ENCODE results near the gene TNPO1. TPM values are rescaled to one million over a fixed set of nuclear protein-coding genes. Genes with fewer than 3 reads are reported as not detected.

Gene TNPO1
- total and polyA plus RNA-seq, 10 of the 15 experiments (the other 5 are each of a cell fraction or from before 2014, with no cell fraction given): 18.1 to 123 (median 79.2) TPM

DNA sequence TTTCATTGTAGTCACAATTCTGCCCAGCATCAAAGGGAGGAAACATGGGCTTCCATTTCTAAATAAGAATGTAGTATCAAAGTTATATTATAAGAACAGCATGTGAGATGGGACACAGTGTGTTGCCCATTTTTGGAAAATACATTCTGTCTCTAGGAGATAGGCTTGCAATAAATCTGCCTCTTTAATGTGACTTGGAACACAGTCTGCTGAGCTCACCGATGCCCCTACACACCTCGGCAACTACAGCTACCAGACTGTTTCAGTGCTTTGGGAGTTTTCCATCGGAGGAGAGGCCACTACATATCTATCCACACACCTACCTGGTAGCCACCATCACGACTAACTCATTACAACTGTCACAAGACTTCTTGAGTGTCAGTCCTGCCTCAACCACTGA, 120.4 kb downstream of the TNPO1 start:
- H3K9ac ChIP-seq (ENCODE audit: control insufficient read depth, insufficient read depth, low read length): no peak overlapping the region
- no peak overlapping the region for H3K27ac ChIP-seq (ENCODE audit: control insufficient read depth, insufficient read depth)
- no peaks in the 10 kb centered on the region for H3K27me3 ChIP-seq (replicated peaks in 1 of 2; ENCODE audit: control insufficient read depth in 2 of 2, insufficient read depth in 2 of 2, low read length in 1 of 2)
- 53% methylated on average over 4 of the region's 4 CpGs for WGBS (ENCODE audit: insufficient coverage, insufficient replicate concordance, low lambda C conversion rate, missing lambda C conversion rate)
- ATAC-seq (no peak), FAIRE-seq (no peak), DNase-seq (ENCODE audit: low read depth, low spot score) (no peak)
- TF ChIP-seq, protein P1, sequence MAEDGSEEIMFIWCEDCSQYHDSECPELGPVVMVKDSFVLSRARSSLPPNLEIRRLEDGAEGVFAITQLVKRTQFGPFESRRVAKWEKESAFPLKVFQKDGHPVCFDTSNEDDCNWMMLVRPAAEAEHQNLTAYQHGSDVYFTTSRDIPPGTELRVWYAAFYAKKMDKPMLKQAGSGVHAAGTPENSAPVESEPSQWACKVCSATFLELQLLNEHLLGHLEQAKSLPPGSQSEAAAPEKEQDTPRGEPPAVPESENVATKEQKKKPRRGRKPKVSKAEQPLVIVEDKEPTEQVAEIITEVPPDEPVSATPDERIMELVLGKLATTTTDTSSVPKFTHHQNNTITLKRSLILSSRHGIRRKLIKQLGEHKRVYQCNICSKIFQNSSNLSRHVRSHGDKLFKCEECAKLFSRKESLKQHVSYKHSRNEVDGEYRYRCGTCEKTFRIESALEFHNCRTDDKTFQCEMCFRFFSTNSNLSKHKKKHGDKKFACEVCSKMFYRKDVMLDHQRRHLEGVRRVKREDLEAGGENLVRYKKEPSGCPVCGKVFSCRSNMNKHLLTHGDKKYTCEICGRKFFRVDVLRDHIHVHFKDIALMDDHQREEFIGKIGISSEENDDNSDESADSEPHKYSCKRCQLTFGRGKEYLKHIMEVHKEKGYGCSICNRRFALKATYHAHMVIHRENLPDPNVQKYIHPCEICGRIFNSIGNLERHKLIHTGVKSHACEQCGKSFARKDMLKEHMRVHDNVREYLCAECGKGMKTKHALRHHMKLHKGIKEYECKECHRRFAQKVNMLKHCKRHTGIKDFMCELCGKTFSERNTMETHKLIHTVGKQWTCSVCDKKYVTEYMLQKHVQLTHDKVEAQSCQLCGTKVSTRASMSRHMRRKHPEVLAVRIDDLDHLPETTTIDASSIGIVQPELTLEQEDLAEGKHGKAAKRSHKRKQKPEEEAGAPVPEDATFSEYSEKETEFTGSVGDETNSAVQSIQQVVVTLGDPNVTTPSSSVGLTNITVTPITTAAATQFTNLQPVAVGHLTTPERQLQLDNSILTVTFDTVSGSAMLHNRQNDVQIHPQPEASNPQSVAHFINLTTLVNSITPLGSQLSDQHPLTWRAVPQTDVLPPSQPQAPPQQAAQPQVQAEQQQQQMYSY (CRISPR knock-in tag; IDR thresholded peaks at IDR 0.05): no peak
- TF ChIP-seq, protein P2, sequence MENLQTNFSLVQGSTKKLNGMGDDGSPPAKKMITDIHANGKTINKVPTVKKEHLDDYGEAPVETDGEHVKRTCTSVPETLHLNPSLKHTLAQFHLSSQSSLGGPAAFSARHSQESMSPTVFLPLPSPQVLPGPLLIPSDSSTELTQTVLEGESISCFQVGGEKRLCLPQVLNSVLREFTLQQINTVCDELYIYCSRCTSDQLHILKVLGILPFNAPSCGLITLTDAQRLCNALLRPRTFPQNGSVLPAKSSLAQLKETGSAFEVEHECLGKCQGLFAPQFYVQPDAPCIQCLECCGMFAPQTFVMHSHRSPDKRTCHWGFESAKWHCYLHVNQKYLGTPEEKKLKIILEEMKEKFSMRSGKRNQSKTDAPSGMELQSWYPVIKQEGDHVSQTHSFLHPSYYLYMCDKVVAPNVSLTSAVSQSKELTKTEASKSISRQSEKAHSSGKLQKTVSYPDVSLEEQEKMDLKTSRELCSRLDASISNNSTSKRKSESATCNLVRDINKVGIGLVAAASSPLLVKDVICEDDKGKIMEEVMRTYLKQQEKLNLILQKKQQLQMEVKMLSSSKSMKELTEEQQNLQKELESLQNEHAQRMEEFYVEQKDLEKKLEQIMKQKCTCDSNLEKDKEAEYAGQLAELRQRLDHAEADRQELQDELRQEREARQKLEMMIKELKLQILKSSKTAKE (IDR thresholded peaks at IDR 0.05; ENCODE audit: low read depth, poor library complexity, severe bottlenecking): no peak
- TF ChIP-seq RBBP5 (conservative IDR thresholded peaks at IDR 0.05): no peak
- TF ChIP-seq BRCA1 (IDR thresholded peaks at IDR 0.05; ENCODE audit: low read depth, low read length): no peak
- TF ChIP-seq ZNF622 (IDR thresholded peaks at IDR 0.05): no peak
- no peak for TF ChIP-seq EGR1 (IDR thresholded peaks at IDR 0.05; ENCODE audit: borderline replicate concordance in 1 of 2, low read depth in 2 of 2, low read length in 2 of 2)
- TF ChIP-seq NFXL1 (IDR thresholded peaks at IDR 0.05; ENCODE audit: borderline replicate concordance): no peak
- no peak for TF ChIP-seq POLR2AphosphoS2 (IDR thresholded peaks at IDR 0.05; ENCODE audit: low read depth, low read length)
- H3K4me2 ChIP-seq (ENCODE audit: control insufficient read depth, insufficient read depth): no peak overlapping the region
- ChIA-PET SMC1A (ENCODE audit: uncharacterized antibody, unreplicated experiment) (no interaction called here), RAD21 (ENCODE audit: unreplicated experiment) (no interaction called here), POLR2A (no interaction called here), CTCF (interaction anchor here (0.6 kb wide), 1 partner anchor 18 kb away, joined by 3 read pairs; no protein-coding TSS in a partner anchor)
- H4K20me1 ChIP-seq (ENCODE audit: control insufficient read depth, insufficient read depth): no peaks in the 10 kb centered on the region
- in situ Hi-C loops (cut with MboI): no loop called here
- no peaks in the 10 kb centered on the region for H3K4me1 ChIP-seq (ENCODE audit: control insufficient read depth, insufficient read depth, low read length)
- intact Hi-C loops (cut with micrococcal nuclease; ENCODE audit: unreplicated experiment): no loop called here
- H2AFZ ChIP-seq (ENCODE audit: control insufficient read depth, low read depth, low read length): no peak overlapping the region
- no TSS peak for BruUV-seq (replicated peaks)
- no peaks in the 10 kb centered on the region for H3K9me3 ChIP-seq (replicated peaks; ENCODE audit: control insufficient read depth, insufficient read depth, low read length)
- no peaks in the 10 kb centered on the region for H3K79me2 ChIP-seq (ENCODE audit: control insufficient read depth, insufficient read depth, low read length)
- no peaks in the 10 kb centered on the region for H3K36me3 ChIP-seq (ENCODE audit: control insufficient read depth in 2 of 2, insufficient read depth in 2 of 2, low read length in 1 of 2)
- no peak overlapping the region for H3K4me3 ChIP-seq

All from GM12878 (cell line).